HuH-7 (cell line): Measurements from ENCODE around the gene CLEC12A.
"Not testable (repeated sequence)": the region's sequence is repeated elsewhere in the genome, so short reads cannot be mapped to it uniquely, and the experiment has no call there.

Experiments used
- DNase-seq: peaks from one replicate; pipeline ENCODE4 v3.0.0; 2011; ENCODE audit warnings: low spot score

The CLEC12A gene

GRCh38 chr12:9971181-9971580 lies at the start of gene CLEC12A:
Gene CLEC12A, plus strand, starts transcription at chr12:9971409. Its CDS starts 188 bp downstream, at chr12:9971597.
- no peak for DNase-seq

GRCh38 chr12:9922429-9922828 lies 48.8 kb upstream of the CLEC12A start:
- no peak for DNase-seq

GRCh38 chr12:9925705-9926393 lies 45.4 kb upstream of the CLEC12A start:
- no peak for DNase-seq

- no peak for DNase-seq
These were observed 44.3 kb upstream of the CLEC12A start for GRCh38 chr12:9926876-9927275.

- no peak for DNase-seq
These were observed 42.6 kb upstream of the CLEC12A start for GRCh38 chr12:9928607-9929006.

GRCh38 chr12:9931245-9931644 lies 40.0 kb upstream of the CLEC12A start:
- no peak for DNase-seq

GRCh38 chr12:9932270-9932669 lies 38.9 kb upstream of the CLEC12A start, which contains the start of gene CLEC2A:
Gene CLEC2A, minus strand, starts transcription at chr12:9932370. Its CDS starts 41 bp downstream, at chr12:9932329.
- DNase-seq, result no peak

GRCh38 chr12:9933958-9934357 lies 37.3 kb upstream of the CLEC12A start:
- DNase-seq, result no peak

GRCh38 chr12:9935026-9935425 lies 36.2 kb upstream of the CLEC12A start:
- no peak for DNase-seq

- no peak for DNase-seq
These were observed 34.6 kb upstream of the CLEC12A start for GRCh38 chr12:9936591-9936990.

GRCh38 chr12:9940375-9940774 lies 30.8 kb upstream of the CLEC12A start:
- DNase-seq, result no peak

GRCh38 chr12:9941838-9942237 lies 29.4 kb upstream of the CLEC12A start:
- no peak for DNase-seq

GRCh38 chr12:9943240-9943639 lies 28.0 kb upstream of the CLEC12A start:
- DNase-seq, result no peak

GRCh38 chr12:9944391-9944790 lies 26.8 kb upstream of the CLEC12A start:
- no peak for DNase-seq

GRCh38 chr12:9947674-9948073 lies 23.5 kb upstream of the CLEC12A start:
- no peak for DNase-seq

- no peak for DNase-seq
These were observed 22.5 kb upstream of the CLEC12A start for GRCh38 chr12:9948606-9949296.

GRCh38 chr12:9951026-9951675 lies 20.1 kb upstream of the CLEC12A start:
- DNase-seq, result no peak

GRCh38 chr12:9952954-9953729 lies 18.1 kb upstream of the CLEC12A start:
- not testable (repeated sequence) for DNase-seq

GRCh38 chr12:9957834-9958233 lies 13.4 kb upstream of the CLEC12A start:
- no peak for DNase-seq

- DNase-seq, result no peak
These were observed 10.6 kb upstream of the CLEC12A start for GRCh38 chr12:9960590-9960989.

GRCh38 chr12:9961106-9961505 lies 10.1 kb upstream of the CLEC12A start:
- DNase-seq, result no peak

- no peak for DNase-seq
These were observed 9.3 kb upstream of the CLEC12A start for GRCh38 chr12:9961901-9962300.
